Adipose tissue (tissue), 3 donors: ENCODE results near the gene GRPEL2. TPM values are rescaled to one million over a fixed set of nuclear protein-coding genes. Genes with fewer than 3 reads are reported as not detected.

ENCODE experiments used
- H3K27ac ChIP-seq: one replicate; pipeline ENCODE4 v1.5.1; 2013; ENCODE audit warnings: low read depth, low read length
- WGBS, 3 donors: extraction: QIAGEN DNeasy Blood & Tissue Kit; methylation state at CpG; one replicate each; pipeline ENCODE4 v1.1.7; 2013; 5-methylcytosine and 5-hydroxymethylcytosine counted together
- polyA plus RNA-seq, 3 donors: library from polyadenylated mRNA; stranded (reverse); fragments of 200-250 nt; gene quantifications; one replicate each; pipeline ENCODE4 v1.2.3, GENCODE V29; 2013
- donor health status: healthy with polysubstance abuse.
- donor health status: Bipolar disorder and iron deficiency.
- donor health status: healthy.

Gene GRPEL2, protein sequence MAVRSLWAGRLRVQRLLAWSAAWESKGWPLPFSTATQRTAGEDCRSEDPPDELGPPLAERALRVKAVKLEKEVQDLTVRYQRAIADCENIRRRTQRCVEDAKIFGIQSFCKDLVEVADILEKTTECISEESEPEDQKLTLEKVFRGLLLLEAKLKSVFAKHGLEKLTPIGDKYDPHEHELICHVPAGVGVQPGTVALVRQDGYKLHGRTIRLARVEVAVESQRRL
- 1 to 10 TPM; 2.8 to 6.0 (median 5.2) TPM for polyA plus RNA-seq

- no peak within 1 kb of the TSS for H3K27ac ChIP-seq
- WGBS, 3 donors = 1% methylated on average over 54 of the region's 54 CpGs
These were observed at the start of gene GRPEL2 for GRCh38 chr5:149345147-149345891. Gene GRPEL2 (plus strand): TSS chr5:149345499. CDS start chr5:149345540, 41 bp downstream.

- no peak overlapping the region for H3K27ac ChIP-seq
- WGBS, 3 donors = 79 to 84% (median 83%) methylated on average over 5 of the region's 5 CpGs
These were observed 47.8 kb upstream of the GRPEL2 start for GRCh38 chr5:149297340-149298025.

DNA sequence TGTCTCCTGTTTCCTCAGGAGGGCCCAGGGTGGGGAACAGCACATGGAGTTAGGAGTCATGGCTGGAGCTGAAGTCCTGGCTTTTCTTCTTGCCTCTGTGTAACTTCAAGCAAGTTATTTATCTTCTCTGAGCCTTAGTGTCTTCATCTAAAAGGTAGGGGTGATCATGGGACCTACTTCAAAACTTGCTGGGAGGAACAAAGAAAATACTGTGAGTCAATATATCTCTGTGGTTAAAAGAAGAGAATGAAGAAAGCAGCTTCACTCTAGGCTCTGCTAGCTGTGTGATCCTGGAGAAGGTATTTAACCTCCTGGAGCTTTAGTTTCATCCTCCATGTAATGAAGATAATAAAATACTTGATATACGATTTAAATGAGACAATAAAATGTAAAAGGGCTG lies 47.1 kb upstream of the GRPEL2 start:
- WGBS, 3 donors = 44 to 65% (median 51%) methylated on average over 1 of the region's 1 CpG

GRCh38 chr5:149298842-149299404 lies 46.4 kb upstream of the GRPEL2 start:
- no peak overlapping the region for H3K27ac ChIP-seq
- 32 to 60% (median 42%) methylated on average over 10 to 11 of the region's 11 CpGs for WGBS, 3 donors

More for the DNA sequence above, 47.1 kb upstream of the GRPEL2 start:
- H3K27ac ChIP-seq = no peak overlapping the region

GRCh38 chr5:149299451-149300054 lies 45.7 kb upstream of the GRPEL2 start:
- no peak overlapping the region for H3K27ac ChIP-seq
- WGBS, 3 donors = 49 to 66% (median 52%) methylated on average over 13 to 14 of the region's 14 CpGs

DNA sequence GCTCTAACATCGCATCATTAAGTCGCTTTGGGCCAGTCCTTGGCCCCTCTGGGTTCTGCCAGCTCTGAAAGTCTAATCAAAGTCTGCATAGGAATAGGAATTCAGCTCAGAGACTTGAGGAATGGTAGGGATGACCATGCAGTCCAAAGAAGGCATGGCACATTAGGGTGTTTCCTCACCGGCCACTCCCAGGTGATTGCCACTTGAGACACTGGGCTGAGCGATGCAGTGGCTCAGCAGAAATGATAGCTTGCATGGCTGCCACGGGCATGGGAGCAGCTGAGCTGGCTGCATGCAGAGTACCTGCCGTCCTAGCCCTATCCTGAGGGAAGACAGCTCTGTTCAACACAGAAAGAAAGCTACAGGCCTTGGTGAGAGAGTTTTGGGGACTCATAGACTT lies 44.9 kb upstream of the GRPEL2 start:
- no peak overlapping the region for H3K27ac ChIP-seq
- WGBS, 3 donors = 83 to 92% (median 90%) methylated on average over 6 of the region's 6 CpGs

GRCh38 chr5:149301049-149301743 lies 44.1 kb upstream of the GRPEL2 start:
- H3K27ac ChIP-seq = no peak overlapping the region
- 91 to 95% (median 91%) methylated on average over 13 of the region's 13 CpGs for WGBS, 3 donors

DNA sequence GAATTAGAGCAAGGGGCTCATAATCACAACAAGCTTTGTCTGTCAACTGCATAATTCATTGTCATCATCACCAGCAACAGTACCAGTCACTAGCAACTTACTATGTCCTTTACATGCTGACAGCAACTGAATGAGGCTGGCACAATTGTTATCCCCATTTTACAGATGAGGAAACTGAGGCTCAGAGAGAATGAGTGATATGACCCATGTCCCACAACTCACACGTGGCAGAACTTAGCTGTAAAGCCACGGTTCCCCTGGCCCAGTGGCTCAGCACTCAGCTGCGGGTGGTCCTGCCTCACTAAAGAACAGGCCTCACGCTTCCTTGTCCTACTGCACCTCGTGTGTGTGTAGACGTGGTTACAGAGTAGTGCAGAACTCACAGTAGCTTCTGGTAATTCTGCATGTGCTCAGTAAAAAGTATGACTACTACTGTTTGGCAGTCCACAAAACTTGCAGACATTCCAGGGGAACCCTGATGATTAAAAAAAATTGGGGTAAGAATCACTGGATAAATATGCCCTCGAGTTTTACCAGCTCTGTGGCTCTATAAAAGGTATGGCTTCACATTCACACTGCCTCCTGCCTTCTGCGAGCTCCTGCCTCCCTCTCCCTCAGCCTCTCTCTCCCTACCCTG lies 43.4 kb upstream of the GRPEL2 start:
- H3K27ac ChIP-seq = no peak overlapping the region
- 75 to 78% (median 77%) methylated on average over 8 of the region's 8 CpGs for WGBS, 3 donors

DNA sequence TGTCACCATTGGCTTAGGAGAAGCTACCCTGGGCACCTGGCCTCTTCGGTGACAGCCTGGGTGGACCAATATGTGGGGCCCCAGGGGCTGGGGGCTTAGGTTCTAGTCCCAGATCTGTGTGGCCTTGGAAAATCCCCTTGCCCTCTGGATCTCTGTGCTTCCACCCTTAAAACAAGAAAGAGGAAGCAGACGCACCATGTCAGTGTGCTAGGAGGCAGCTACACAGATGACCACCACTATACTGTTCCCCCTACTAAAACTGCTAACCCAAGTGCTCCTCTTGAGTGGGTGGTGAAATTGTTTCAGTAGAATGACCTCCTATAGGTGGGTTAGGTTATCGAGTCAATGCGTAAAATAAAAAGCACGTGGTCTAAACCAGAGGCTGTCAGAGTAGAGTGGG lies 42.7 kb upstream of the GRPEL2 start:
- H3K27ac ChIP-seq = no peak overlapping the region
- WGBS, 3 donors = 80 to 91% (median 84%) methylated on average over 5 of the region's 5 CpGs

GRCh38 chr5:149303210-149303609 lies 42.1 kb upstream of the GRPEL2 start:
- no peak overlapping the region for H3K27ac ChIP-seq
- 61 to 87% (median 67%) methylated on average over 4 of the region's 4 CpGs for WGBS, 3 donors

GRCh38 chr5:149304195-149305078 lies 40.9 kb upstream of the GRPEL2 start:
- 61 to 80% (median 66%) methylated on average over 11 of the region's 11 CpGs for WGBS, 3 donors
- H3K27ac ChIP-seq = no peak overlapping the region

DNA sequence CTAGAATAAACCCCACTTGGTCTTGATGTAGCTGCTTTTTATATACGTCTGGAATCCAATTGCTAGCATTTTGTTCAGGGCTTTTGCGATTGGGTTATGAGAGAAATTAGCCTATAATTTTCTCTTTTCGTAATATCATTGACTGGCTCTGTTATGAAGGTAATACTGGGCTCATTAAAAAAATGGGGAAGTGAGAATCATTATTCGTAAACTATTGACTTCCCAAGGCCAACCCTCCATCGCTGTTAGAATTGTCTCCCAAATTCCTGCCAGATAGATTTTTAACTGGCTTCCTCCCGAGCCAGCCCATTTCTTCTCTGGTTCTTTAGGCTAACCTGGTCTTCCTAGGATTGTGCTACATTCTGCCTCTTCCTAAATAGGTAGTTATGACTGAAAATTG lies 35.9 kb upstream of the GRPEL2 start:
- WGBS, 3 donors = 68 to 73% (median 71%) methylated on average over 6 of the region's 6 CpGs
- H3K27ac ChIP-seq = no peak overlapping the region

GRCh38 chr5:149310488-149310887 lies 34.8 kb upstream of the GRPEL2 start:
- H3K27ac ChIP-seq = no peak overlapping the region
- WGBS, 3 donors = 85 to 92% (median 86%) methylated on average over 4 of the region's 4 CpGs

- H3K27ac ChIP-seq = no peak overlapping the region
- WGBS, 3 donors = 56 to 75% (median 61%) methylated on average over 10 of the region's 10 CpGs
These were observed 34.2 kb upstream of the GRPEL2 start for GRCh38 chr5:149310947-149311658.

DNA sequence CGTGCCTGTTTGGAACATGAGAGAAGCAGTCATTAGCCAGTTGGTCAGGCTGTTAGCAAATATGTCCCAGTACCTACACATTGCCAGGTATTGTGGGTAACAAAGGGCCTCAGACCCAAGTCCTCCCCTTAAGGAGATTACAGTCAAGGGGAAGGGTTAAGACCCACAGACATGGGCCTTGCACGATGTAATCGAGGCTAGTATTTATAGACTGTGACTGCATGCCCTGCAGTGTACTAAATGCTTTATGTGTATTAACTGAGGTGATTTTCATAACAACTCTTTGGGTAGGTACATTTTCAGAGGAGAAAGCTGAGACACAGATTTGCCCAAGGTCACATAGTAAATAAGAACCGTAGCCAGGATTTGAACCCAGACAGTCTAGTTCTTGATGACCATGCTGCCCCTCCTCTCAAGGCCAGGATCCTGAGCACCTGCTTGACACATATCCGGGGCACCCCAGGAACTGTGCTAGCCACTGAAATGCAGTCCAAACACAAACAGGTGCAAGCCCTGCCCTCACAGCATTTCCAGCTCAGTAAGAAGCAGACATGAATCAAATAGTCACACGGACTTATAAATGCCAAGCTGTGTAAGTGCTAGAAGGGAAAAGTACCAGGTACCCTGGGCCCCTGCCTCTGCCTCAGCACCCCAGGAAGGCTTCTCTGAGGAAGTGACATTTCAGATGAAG lies 32.0 kb upstream of the GRPEL2 start:
- no peak overlapping the region for H3K27ac ChIP-seq
- 56 to 80% (median 79%) methylated on average over 6 of the region's 6 CpGs for WGBS, 3 donors
